Stimulated activated effector memory CD8-positive, alpha-beta T cell treated with anti-CD3 and anti-CD28 coated beads, Interleukin-12 subunit alpha, Interleukin-12 subunit beta, amount 100 ng/mL, for 72 hours (primary cell): ENCODE data around the gene SPATA16.
"Not testable (repeated sequence)": the region's sequence is repeated elsewhere in the genome, so short reads cannot be mapped to it uniquely, and the experiment has no call there.

ENCODE experiments used
- ATAC-seq: fragments of 150-1000 bp; cut with Tn5 transposase; 2 replicates; pipeline ENCODE4 v1.10.0; 2021
- DNase-seq, 2 donors: peaks; one replicate each; pipeline ENCODE4 v3.0.0; 2021 to 2022; ENCODE audit warnings: low spot score in 2 of 2
- H3K27ac Mint-ChIP-seq: one replicate; pipeline ENCODE4 v1.8.0; 2022; ENCODE audit warnings: mild to moderate bottlenecking, mixed read lengths
- H3K36me3 Mint-ChIP-seq: one replicate; pipeline ENCODE4 v1.8.0; 2022; ENCODE audit warnings: mild to moderate bottlenecking, mixed read lengths
- H3K4me1 Mint-ChIP-seq: one replicate; pipeline ENCODE4 v1.8.0; 2022; ENCODE audit warnings: mixed read lengths
- H3K4me3 Mint-ChIP-seq: one replicate; pipeline ENCODE4 v1.8.0; 2022; ENCODE audit warnings: mild to moderate bottlenecking, mixed read lengths
- H3K9me3 Mint-ChIP-seq: one replicate; pipeline ENCODE4 v1.8.0; 2022; ENCODE audit warnings: mixed read lengths

SPATA16 gene

GRCh38 chr3:172965256-172965655 is 175.8 kb downstream of the SPATA16 start:
- Mint-ChIP-seq H3K27ac (no peak overlapping the region), H3K4me1 (no peaks in the 10 kb centered on the region), H3K9me3 (no peaks in the 10 kb centered on the region), H3K4me3 (no peak overlapping the region), H3K36me3 (no peaks in the 10 kb centered on the region)
- DNase-seq (no peak), ATAC-seq (no peak)

- not testable (repeated sequence) for H3K27ac Mint-ChIP-seq, H3K4me1 Mint-ChIP-seq, H3K9me3 Mint-ChIP-seq, H3K4me3 Mint-ChIP-seq, H3K36me3 Mint-ChIP-seq, ATAC-seq, DNase-seq
Measured at GRCh38 chr3:172960626-172961182, 180.3 kb downstream of the SPATA16 start.

- no peak overlapping the region for H3K27ac Mint-ChIP-seq
- H3K4me1 Mint-ChIP-seq: no peaks in the 10 kb centered on the region
- DNase-seq: no peak
- no peak for ATAC-seq
- H3K4me3 Mint-ChIP-seq: no peak overlapping the region
- H3K9me3 Mint-ChIP-seq: peaks cover 4% of the 10 kb centered on the region
- H3K36me3 Mint-ChIP-seq: no peaks in the 10 kb centered on the region
Measured at GRCh38 chr3:172958565-172958964, 182.5 kb downstream of the SPATA16 start.

GRCh38 chr3:172953571-172953970 is 187.5 kb downstream of the SPATA16 start:
- H3K36me3 Mint-ChIP-seq: no peaks in the 10 kb centered on the region
- ATAC-seq: peak; percentile 44

GRCh38 chr3:172951511-172951910 is 189.5 kb downstream of the SPATA16 start:
- Mint-ChIP-seq H3K4me1 (no peaks in the 10 kb centered on the region), H3K4me3 (no peak overlapping the region), H3K36me3 (no peaks in the 10 kb centered on the region), H3K27ac (no peak overlapping the region), H3K9me3 (peaks cover 6% of the 10 kb centered on the region)
- DNase-seq (no peak), ATAC-seq (no peak)

More at GRCh38 chr3:172953571-172953970, 187.5 kb downstream of the SPATA16 start:
- peaks cover 6% of the 10 kb centered on the region for H3K9me3 Mint-ChIP-seq
- H3K4me3 Mint-ChIP-seq: no peak overlapping the region
- no peak overlapping the region for H3K27ac Mint-ChIP-seq
- no peak for DNase-seq
- no peaks in the 10 kb centered on the region for H3K4me1 Mint-ChIP-seq

- Mint-ChIP-seq H3K36me3 (no peaks in the 10 kb centered on the region), H3K9me3 (peaks cover 3% of the 10 kb centered on the region), H3K27ac (no peak overlapping the region), H3K4me3 (no peak overlapping the region), H3K4me1 (no peaks in the 10 kb centered on the region)
- ATAC-seq (no peak), DNase-seq (no peak)
Measured at GRCh38 chr3:172946061-172946460, 195.0 kb downstream of the SPATA16 start.

GRCh38 chr3:172939651-172940293 is 201.3 kb downstream of the SPATA16 start:
- Mint-ChIP-seq H3K4me1 (no peaks in the 10 kb centered on the region), H3K9me3 (no peaks in the 10 kb centered on the region), H3K36me3 (no peaks in the 10 kb centered on the region), H3K27ac (no peak overlapping the region), H3K4me3 (no peak overlapping the region)
- ATAC-seq: no peak
- no peak for DNase-seq

- Mint-ChIP-seq H3K9me3 (no peaks in the 10 kb centered on the region), H3K36me3 (no peaks in the 10 kb centered on the region), H3K4me3 (no peak overlapping the region), H3K4me1 (no peaks in the 10 kb centered on the region), H3K27ac (no peak overlapping the region)
- DNase-seq: no peak
- no peak for ATAC-seq
Measured at GRCh38 chr3:172938788-172939187, 202.2 kb downstream of the SPATA16 start.

- Mint-ChIP-seq H3K9me3 (no peaks in the 10 kb centered on the region), H3K27ac (no peak overlapping the region), H3K4me3 (no peak overlapping the region), H3K36me3 (no peaks in the 10 kb centered on the region), H3K4me1 (no peaks in the 10 kb centered on the region)
- DNase-seq: no peak
- ATAC-seq: no peak
Measured at GRCh38 chr3:172931746-172932285, 209.2 kb downstream of the SPATA16 start.

- no peaks in the 10 kb centered on the region for H3K9me3 Mint-ChIP-seq
- no peak for DNase-seq
- no peaks in the 10 kb centered on the region for H3K4me1 Mint-ChIP-seq
- no peak overlapping the region for H3K4me3 Mint-ChIP-seq
- no peak overlapping the region for H3K27ac Mint-ChIP-seq
- ATAC-seq: no peak
- no peaks in the 10 kb centered on the region for H3K36me3 Mint-ChIP-seq
Measured at GRCh38 chr3:172929451-172929850, 211.6 kb downstream of the SPATA16 start.

GRCh38 chr3:172924546-172924945 is 216.5 kb downstream of the SPATA16 start:
- no peak for ATAC-seq
- H3K9me3 Mint-ChIP-seq: no peaks in the 10 kb centered on the region
- no peaks in the 10 kb centered on the region for H3K4me1 Mint-ChIP-seq
- no peaks in the 10 kb centered on the region for H3K36me3 Mint-ChIP-seq
- no peak overlapping the region for H3K4me3 Mint-ChIP-seq
- no peak overlapping the region for H3K27ac Mint-ChIP-seq
- DNase-seq: no peak

GRCh38 chr3:172919297-172919683 is 221.7 kb downstream of the SPATA16 start:
- Mint-ChIP-seq H3K4me3 (no peak overlapping the region), H3K4me1 (no peaks in the 10 kb centered on the region), H3K27ac (no peak overlapping the region), H3K9me3 (no peaks in the 10 kb centered on the region), H3K36me3 (no peaks in the 10 kb centered on the region)
- DNase-seq (no peak), ATAC-seq (no peak)

GRCh38 chr3:172918568-172919296 is 222.3 kb downstream of the SPATA16 start:
- ATAC-seq (no peak), DNase-seq (no peak)
- Mint-ChIP-seq H3K4me3 (no peak overlapping the region), H3K27ac (no peak overlapping the region), H3K36me3 (no peaks in the 10 kb centered on the region), H3K9me3 (no peaks in the 10 kb centered on the region), H3K4me1 (no peaks in the 10 kb centered on the region)

- no peak for ATAC-seq
- DNase-seq: no peak
- Mint-ChIP-seq H3K27ac (no peak overlapping the region), H3K4me1 (no peaks in the 10 kb centered on the region), H3K36me3 (no peaks in the 10 kb centered on the region), H3K9me3 (no peaks in the 10 kb centered on the region), H3K4me3 (no peak overlapping the region)
Measured at GRCh38 chr3:172918165-172918564, 222.9 kb downstream of the SPATA16 start.

- H3K9me3 Mint-ChIP-seq: no peaks in the 10 kb centered on the region
- H3K36me3 Mint-ChIP-seq: no peaks in the 10 kb centered on the region
- H3K4me3 Mint-ChIP-seq: no peak overlapping the region
- no peak for DNase-seq
- H3K4me1 Mint-ChIP-seq: no peaks in the 10 kb centered on the region
- H3K27ac Mint-ChIP-seq: no peak overlapping the region
- ATAC-seq: no peak
Measured at GRCh38 chr3:172915911-172916514, 225.0 kb downstream of the SPATA16 start.
